Left ventricle myocardium inferior (tissue), 1 donor: Measurements from ENCODE around the gene KRT83. TPM values are rescaled to one million over a fixed set of nuclear protein-coding genes. Genes with fewer than 3 reads are reported as not detected.

Source experiments
- DNase-seq: peaks from one replicate; pipeline ENCODE4 v3.0.0-alpha.2; 2020
- H3K27ac ChIP-seq: fragments of 200-600 bp; replicated peaks from 2 replicates; pipeline ENCODE4 v1.8.0; 2021
- H3K27me3 ChIP-seq: fragments of 200-600 bp; 2 replicates; pipeline ENCODE4 v1.8.0; 2021; ENCODE audit warnings: low read depth
- H3K36me3 ChIP-seq: fragments of 200-600 bp; 2 replicates; pipeline ENCODE4 v1.8.0; 2021
- H3K4me1 ChIP-seq: fragments of 200-600 bp; 2 replicates; pipeline ENCODE4 v1.8.0; 2021
- H3K4me3 ChIP-seq: fragments of 200-600 bp; 2 replicates; pipeline ENCODE4 v1.8.0; 2021; ENCODE audit warnings: mild to moderate bottlenecking, moderate library complexity
- H3K9me3 ChIP-seq: fragments of 200-600 bp; replicated peaks from 2 replicates; pipeline ENCODE4 v1.8.0; 2021
- intact Hi-C: fragments of 100-400 bp; cut with micrococcal nuclease; formaldehyde crosslinking; loops from one replicate; pipeline ENCODE4 v1.11.0; 2022
- long read RNA-seq: library from polyadenylated mRNA; unstranded; transcript quantifications from one replicate; pipeline ENCODE4 v2.0.0, GENCODE V29; 2021
- total RNA-seq: library from RNA; stranded (reverse); fragmentation: NEBNext Ultra II Directional; extraction: Animal tissue kit (Norgen Biotek cat#: 25700); gene quantifications from one replicate; pipeline ENCODE4 v1.2.1, GENCODE V29; 2021
- TF ChIP-seq, protein P1 (sequence below): fragments of 200-600 bp; IDR thresholded peaks from 2 replicates; pipeline ENCODE4 v1.8.0; 2021; ENCODE audit warnings: antibody characterized with exemption, mild to moderate bottlenecking, borderline replicate concordance
- donor health status: DM: no; HTN: yes; CAD: no; lungs with severe emphysema.

Gene KRT83
- not detected for total RNA-seq
- long read RNA-seq = 0 reads

DNA sequence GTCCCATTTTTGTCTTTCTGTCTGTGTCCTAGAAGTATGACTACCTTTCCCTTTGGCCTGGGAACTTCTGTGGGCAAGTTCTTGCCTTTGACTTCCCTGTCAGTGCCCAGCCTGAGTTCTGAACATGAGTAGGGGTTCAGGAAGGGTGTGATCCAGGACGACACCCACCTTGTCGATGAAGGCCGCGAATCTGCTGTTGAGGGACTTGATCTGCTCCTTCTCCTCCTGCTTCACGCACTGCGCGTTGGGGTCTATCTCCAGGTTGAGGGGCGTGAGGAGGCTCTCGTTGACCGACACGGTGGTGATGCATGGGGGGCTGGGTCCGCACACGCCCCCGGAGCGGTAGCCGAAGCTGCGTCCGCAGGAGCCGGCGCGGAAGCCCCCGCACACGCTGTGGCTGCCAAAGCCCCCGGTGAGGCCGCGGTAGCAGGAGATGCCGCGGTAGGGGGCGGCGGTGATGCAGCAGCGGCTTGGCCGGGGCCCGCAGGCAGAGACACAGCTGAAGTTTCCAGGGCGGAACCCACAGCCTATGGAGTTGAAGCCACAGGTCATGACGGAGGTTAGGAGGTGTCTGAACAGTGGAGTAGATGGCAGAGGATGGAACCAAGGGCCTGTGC, at the start of gene KRT83:
KRT83 (minus strand) TSS at position 615 of the 617 bp plus-strand sequence; CDS start at position 552, 63 bp downstream.
- H3K27ac ChIP-seq = no peak within 1 kb of the TSS
- DNase-seq = no peak
- no peaks in the 10 kb centered on the region for H3K4me1 ChIP-seq
- no peak within 1 kb of the TSS for H3K4me3 ChIP-seq
- intact Hi-C loops = no loop called here
- TF ChIP-seq, protein P1, sequence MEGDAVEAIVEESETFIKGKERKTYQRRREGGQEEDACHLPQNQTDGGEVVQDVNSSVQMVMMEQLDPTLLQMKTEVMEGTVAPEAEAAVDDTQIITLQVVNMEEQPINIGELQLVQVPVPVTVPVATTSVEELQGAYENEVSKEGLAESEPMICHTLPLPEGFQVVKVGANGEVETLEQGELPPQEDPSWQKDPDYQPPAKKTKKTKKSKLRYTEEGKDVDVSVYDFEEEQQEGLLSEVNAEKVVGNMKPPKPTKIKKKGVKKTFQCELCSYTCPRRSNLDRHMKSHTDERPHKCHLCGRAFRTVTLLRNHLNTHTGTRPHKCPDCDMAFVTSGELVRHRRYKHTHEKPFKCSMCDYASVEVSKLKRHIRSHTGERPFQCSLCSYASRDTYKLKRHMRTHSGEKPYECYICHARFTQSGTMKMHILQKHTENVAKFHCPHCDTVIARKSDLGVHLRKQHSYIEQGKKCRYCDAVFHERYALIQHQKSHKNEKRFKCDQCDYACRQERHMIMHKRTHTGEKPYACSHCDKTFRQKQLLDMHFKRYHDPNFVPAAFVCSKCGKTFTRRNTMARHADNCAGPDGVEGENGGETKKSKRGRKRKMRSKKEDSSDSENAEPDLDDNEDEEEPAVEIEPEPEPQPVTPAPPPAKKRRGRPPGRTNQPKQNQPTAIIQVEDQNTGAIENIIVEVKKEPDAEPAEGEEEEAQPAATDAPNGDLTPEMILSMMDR = no peak
- no peaks in the 10 kb centered on the region for H3K9me3 ChIP-seq
- H3K36me3 ChIP-seq = no peaks in the 10 kb centered on the region
- H3K27me3 ChIP-seq = peaks cover 84% of the 10 kb centered on the region

DNA sequence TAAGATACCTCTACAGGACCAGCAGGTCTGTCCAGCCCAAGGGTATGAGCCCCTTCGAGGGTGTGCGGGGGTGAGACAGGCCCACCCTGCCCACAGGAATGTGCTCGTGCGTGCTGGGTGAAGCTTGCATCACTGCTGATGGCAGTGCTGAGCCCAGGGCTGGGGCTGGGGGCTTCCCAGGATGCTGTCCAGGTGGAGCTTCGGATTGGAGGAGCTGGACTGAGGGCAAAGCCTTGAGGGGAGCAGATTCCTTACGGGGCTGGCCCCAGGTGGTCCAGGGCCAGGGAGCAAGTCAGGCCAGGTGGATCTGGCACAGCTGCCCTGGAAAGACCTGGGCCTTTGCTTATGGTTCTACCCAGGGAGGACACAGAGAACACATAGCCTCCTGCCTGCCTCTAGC, 48.6 kb upstream of the KRT83 start:
- Histone ChIP-seq H3K36me3 (no peaks in the 10 kb centered on the region), H3K27me3 (peaks cover 55% of the 10 kb centered on the region), H3K4me3 (no peak overlapping the region), H3K27ac (no peak overlapping the region), H3K4me1 (peaks cover 4% of the 10 kb centered on the region), H3K9me3 (no peaks in the 10 kb centered on the region)
- DNase-seq = no peak
- intact Hi-C loops = loop anchor here (5.0 to 10.0 kb wide), 2 partner anchors 135 to 502 kb away; no protein-coding TSS in a partner anchor
- TF ChIP-seq, protein P1 = no peak

DNA sequence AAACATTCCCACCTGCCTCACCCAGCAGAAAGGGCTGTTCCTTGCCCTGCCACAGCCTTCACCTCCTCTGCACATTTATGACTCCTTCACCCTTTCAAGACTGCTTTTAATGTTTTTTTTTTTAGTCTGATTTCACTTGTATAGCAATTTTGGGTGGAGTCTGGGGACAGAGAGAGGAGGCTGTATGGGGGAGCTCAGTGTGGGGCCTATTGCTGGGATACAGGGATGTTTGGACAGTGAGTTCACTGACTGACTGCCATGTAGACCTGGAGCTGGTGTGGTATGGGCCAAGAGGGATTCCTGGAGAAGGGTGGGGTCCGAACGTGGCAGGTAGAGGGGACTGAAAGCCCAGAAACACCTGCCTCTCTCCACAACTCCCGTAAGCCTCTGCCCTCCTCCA, 48.0 kb upstream of the KRT83 start:
- H3K27me3 ChIP-seq = peaks cover 61% of the 10 kb centered on the region
- H3K4me1 ChIP-seq = peaks cover 4% of the 10 kb centered on the region
- H3K27ac ChIP-seq = no peak overlapping the region
- TF ChIP-seq, protein P1 = no peak
- H3K4me3 ChIP-seq = no peak overlapping the region
- DNase-seq = no peak
- intact Hi-C loops = no loop called here
- no peaks in the 10 kb centered on the region for H3K9me3 ChIP-seq
- H3K36me3 ChIP-seq = no peaks in the 10 kb centered on the region

DNA sequence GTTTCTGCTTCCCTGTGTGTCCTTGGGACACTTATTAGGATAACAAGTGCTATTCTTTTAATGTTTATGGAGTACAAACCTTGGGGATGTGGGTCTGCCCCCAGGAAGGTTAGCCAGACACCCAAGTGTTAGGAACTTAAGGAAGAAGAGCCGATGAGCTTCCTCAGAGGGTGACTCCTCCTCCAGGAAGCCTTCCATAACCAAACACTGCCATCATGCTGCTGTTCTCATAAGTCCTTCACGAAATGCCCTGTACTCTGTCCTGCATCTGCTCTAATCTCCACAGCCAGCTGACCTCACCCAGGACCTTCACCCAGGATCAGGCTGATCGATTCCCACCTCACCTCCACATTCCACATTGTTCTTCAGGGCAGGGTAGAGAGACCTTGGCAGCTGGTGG, 47.3 kb upstream of the KRT83 start:
- Histone ChIP-seq H3K27me3 (peaks cover 68% of the 10 kb centered on the region), H3K4me3 (no peak overlapping the region), H3K4me1 (peaks cover 4% of the 10 kb centered on the region), H3K27ac (no peak overlapping the region), H3K36me3 (no peaks in the 10 kb centered on the region), H3K9me3 (no peaks in the 10 kb centered on the region)
- DNase-seq = no peak
- TF ChIP-seq, protein P1 = no peak
- intact Hi-C loops = no loop called here

DNA sequence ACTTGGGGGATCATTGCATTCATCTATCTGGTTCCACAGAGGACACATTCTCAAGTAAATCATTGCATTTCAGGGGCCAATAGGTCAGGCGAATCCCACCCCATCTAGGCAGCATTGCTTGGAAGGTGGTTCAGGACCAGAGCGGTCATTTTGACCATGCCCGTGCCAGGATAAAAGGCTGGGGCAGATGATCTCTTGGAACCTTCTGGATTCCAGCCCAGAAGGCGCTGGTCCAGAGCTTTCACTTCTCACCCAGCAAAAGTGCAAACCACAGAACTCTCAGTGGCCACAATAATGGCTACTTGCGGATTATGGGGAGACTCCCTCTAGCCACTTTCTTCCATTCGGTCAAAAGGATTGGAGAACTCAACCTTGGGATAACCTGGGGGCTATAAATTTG, 46.7 kb upstream of the KRT83 start:
- Histone ChIP-seq H3K4me1 (peaks cover 4% of the 10 kb centered on the region), H3K27ac (no peak overlapping the region), H3K9me3 (no peaks in the 10 kb centered on the region), H3K4me3 (no peak overlapping the region), H3K27me3 (peaks cover 75% of the 10 kb centered on the region), H3K36me3 (no peaks in the 10 kb centered on the region)
- no peak for DNase-seq
- TF ChIP-seq, protein P1 = no peak
- intact Hi-C loops = no loop called here
